LNCaP clone FGC (cell line): ENCODE measurements around the gene DLX3.

Experiments
- DNase-seq: peaks from one replicate; pipeline ENCODE4 v3.0.0-alpha.2; 2011; ENCODE audit warnings: low read depth
- H3K4me3 ChIP-seq: 2 replicates; pipeline ENCODE4 v1.5.1; 2011; ENCODE audit warnings: mild to moderate bottlenecking, low read depth, low read length, control low read depth
- CTCF ChIP-seq: IDR thresholded peaks from 2 replicates; pipeline ENCODE4 v1.5.1; 2012; ENCODE audit warnings: mild to moderate bottlenecking; ENCODE audit not compliant: control insufficient read depth, insufficient read depth; ENCODE audit errors: extremely low read depth

The DLX3 gene

GRCh38 chr17:49992191-49992932, 2.7 kb downstream of the DLX3 start:
- DNase-seq, result no peak
- H3K4me3 ChIP-seq, result no peak overlapping the region
- TF ChIP-seq CTCF, result no peak

DNA sequence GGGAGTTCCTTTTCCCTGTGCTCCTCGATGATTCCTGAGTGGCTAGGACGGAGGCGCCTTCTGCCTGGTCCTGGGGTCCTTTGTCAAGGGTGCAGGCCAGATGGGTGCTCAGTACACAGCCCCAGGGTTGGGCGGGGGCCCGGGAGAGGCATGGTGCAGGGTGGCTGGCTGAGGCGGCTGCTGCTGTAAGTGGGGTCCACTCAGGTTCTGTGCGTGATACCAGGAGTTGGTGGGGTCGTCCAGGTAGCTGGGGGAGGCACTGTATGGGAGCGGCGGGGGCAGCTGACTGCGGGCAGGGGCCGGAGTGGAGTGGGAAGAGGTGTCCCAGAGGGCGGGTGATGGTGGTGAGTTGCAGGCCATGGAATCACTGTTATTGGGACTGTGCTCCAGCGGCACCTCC, 3.6 kb downstream of the DLX3 start:
- no peak for TF ChIP-seq CTCF
- DNase-seq, result no peak
- H3K4me3 ChIP-seq, result no peak overlapping the region

DNA sequence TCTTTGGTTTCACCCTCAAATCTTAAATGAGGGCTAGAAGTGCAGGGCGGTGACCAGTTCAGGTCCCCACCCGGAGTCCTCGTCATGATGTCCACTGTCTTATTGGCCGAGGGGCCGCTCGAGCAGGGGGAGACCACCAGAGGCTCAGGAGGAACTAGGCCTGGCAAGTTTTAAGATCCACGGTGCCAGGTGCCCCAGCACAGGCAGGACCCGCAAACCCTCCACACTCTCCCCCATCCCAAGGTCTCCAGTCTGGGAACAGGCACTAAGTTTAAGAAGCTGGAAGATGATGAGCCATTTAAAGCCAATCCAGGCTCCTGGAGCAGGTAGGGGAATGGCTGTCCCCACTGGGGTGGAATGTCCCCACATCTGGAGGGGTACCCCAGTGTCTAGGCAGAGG, 4.1 kb downstream of the DLX3 start:
- no peak for TF ChIP-seq CTCF
- H3K4me3 ChIP-seq, result no peak overlapping the region
- DNase-seq, result no peak

- no peak for TF ChIP-seq CTCF
- DNase-seq, result no peak
- H3K4me3 ChIP-seq, result no peak overlapping the region
These were observed 4.7 kb downstream of the DLX3 start for GRCh38 chr17:49990331-49990730.

DNA sequence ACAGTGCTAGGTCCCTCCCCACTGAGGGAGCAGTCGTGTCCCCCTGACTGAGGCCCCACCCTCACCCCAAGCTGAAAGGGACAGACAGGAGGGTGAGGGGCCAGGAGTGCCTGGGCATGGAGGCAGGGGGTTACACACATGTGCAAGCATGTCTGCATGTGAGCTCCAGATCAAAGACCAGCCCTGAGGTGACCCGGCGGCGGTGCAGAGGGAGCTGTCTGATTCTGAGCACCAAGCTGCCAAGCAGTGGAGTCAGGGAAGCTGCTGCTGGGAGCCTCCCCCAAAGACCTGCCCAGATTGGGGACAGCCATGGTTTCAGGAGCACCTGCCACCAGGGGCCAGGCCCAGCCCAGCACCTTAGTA, 5.5 kb downstream of the DLX3 start:
- TF ChIP-seq CTCF, result no peak
- no peak for DNase-seq

DNA sequence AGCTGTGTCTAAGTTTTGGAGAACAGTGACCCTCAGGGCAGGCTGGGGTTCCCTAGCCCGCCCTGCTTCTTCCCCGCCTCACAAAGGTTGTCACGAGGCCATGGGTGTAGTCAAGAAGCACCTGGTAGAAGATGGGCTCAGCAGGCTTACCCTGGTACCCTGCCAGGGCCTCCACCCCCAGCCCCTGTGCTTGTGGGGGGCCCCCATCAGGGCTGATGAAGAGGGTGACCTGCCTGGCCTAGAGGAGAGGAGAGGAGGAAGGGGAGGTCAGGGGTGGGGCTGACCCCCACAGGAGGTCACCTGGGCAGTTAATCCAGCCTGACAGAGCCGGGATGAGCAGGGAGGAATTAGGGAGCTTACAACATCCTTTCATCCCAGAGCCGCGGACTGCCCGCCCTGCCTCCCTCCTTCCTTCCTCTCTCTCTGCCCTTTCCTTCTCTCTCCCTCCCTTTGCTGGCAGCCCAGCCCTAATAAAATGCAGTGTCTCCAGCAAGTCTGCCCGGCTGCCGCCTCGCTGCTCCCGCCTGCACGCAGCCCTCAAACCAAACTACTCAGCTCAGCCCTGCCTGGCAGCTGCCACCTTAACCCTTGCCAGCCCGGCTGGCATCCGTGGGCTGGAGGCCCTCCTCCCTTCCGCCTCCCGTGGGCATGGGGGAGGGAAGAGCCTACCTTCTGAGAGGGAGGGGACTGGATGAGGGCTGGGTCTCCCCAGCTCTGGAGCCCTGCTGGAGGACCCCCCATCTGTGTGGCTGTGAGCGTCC, 7.2 kb downstream of the DLX3 start:
- peak; percentile 69 for DNase-seq
- TF ChIP-seq CTCF, result no peak
- H3K4me3 ChIP-seq, result no peak overlapping the region

More for the DNA sequence above, 5.5 kb downstream of the DLX3 start:
- H3K4me3 ChIP-seq, result no peak overlapping the region
